ENCODE results near the gene ZNF320.
A peak's percentile ranks its signal among the peaks of the same experiment; 100 is the strongest.
"Not testable (repeated sequence)": the region's sequence is repeated elsewhere in the genome, so short reads cannot be mapped to it uniquely, and the experiment has no call there.

Gene ZNF320

DNA sequence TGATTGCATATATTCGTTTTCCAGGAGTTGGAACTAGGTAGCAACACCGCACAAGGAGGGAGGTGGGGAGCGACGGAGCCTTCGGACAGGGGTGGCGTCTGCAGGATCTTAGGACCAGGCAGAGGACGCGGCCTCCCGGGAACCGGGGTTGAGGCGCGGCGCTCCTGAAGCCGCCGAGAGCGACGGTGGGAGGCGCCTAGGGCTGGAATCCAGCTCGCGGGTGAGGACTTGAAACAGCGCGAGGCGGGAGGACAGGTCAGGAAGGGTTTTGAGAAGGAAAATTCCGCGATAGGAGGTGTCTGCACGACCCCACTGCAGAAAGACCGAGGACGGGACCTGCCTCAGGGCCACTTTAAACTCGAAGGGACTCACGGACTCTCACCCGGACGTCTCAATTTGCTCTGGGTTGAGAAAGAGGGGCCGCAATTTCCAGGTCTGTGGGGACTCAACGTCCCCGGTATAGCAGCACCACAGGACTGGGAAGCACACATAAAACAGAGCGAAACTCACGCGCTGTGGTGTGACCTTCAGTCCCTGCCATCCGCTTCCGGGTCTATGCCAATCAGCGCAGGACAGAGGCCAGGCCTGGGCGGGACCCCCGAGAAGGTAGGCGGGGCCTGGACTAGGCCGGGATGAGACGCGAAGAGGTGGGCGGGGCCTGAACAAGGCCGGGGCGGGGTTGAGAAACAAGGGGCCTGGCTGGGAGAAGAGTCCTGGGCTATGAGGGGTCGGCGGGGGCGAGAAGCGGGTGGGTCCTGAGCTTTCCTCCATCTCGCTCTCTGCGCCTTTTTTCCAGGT, at the start of gene ZNF320:
ZNF320 (minus strand) TSS at position 498 of the 798 bp plus-strand sequence. CDS start 7,380 bp downstream, outside the sequence.
- Mint-ChIP-seq H3K9me3 (peaks cover 19% of the 10 kb centered on the region), H3K36me3 (ENCODE audit: low read depth) (peaks cover 24% of the 10 kb centered on the region), H3K27me3 (no peaks in the 10 kb centered on the region), H3K27ac (peak within 1 kb of the TSS; percentile 87), H3K4me1 (ENCODE audit: low read depth) (peaks cover 15% of the 10 kb centered on the region), H3K4me3 (peak within 1 kb of the TSS; percentile 85)

DNA sequence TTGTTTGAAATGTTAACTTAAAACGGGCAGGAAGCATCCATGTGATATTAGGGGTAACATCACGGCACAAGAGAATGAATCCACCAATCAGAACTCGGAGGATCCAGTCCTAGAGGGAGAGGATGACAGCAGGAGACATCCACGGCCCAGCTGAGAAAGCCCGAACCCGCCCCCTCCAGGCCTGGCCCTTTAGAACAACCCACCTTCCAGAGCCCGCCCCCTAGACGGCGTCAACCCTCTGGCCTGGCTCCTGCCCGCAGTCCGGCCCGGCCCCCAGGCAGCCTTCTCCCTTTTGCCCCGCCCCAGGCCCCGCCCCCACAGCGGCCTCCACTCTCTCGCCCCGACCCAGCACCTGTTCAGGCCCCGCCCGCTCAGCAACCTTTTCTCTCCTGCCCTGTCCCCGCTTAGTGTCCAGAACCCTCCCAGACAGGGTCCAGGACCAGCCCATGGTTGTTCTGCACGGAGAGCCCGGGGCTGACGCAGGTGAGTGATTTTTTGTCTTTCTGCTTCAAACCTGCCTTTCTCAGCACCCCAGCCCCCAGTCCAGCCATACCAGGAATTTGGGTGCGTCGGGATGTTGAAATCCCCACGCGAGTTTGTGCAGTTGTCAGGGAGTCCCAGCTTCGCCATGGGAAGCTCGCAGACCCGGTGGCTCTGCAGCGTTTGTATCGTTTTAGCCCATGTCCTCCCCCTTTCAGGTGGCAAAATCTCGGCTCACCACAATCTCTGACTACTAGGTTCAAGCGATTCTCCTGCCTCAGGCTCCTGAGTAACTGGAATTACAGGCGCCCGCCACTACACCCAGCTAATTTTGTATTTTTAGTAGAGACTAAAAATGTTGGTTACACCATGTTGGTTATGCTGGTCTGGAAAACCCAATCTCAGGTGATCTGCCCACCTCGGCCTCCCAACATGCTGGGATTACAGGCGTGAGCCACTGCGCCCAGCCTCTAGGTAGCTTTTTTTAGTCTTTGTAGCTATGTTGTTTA, 49.2 kb upstream of the ZNF320 start:
- peaks cover 7% of the 10 kb centered on the region for H3K4me1 Mint-ChIP-seq (ENCODE audit: low read depth)
- H3K27me3 Mint-ChIP-seq, result no peaks in the 10 kb centered on the region
- peaks cover 37% of the 10 kb centered on the region for H3K9me3 Mint-ChIP-seq
- no peak overlapping the region for H3K4me3 Mint-ChIP-seq
- H3K27ac Mint-ChIP-seq, result no peak overlapping the region
- peaks cover 52% of the 10 kb centered on the region for H3K36me3 Mint-ChIP-seq (ENCODE audit: low read depth)

DNA sequence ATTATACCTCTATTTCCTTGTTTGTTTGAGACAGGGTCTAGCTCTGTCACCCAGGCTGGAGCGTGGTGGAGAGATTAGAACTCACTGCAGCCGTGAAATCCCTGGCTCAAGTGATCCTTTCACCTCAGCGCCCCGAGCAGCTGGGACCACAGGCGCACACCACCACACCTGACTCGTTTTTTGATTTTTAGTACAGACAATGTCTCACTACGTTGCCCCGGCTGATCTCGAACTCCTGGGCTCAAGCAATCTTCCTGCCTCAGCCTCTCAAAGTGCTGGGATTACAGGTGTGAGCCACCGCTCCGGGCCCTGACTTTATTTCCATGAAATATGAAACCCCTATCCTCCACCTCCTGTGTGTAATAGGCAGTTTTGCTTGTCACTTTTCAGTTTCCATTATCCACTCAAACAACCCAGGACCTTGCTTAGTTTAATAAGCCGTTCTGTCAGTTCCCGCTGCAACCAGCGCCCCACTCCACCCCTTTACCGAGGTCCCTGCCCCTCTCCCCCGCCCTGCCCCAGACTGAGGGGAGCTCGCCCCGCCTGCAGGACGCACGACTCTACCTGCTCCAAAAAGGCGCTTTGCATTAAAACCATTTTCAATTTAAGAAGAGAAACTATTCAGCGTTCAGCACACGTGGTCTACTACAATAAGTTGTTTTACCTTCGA, 48.4 kb upstream of the ZNF320 start:
- Mint-ChIP-seq H3K27me3 (no peaks in the 10 kb centered on the region), H3K9me3 (peaks cover 35% of the 10 kb centered on the region), H3K4me1 (ENCODE audit: low read depth) (peaks cover 12% of the 10 kb centered on the region), H3K27ac (no peak overlapping the region), H3K36me3 (ENCODE audit: low read depth) (peaks cover 50% of the 10 kb centered on the region), H3K4me3 (no peak overlapping the region)

- peaks cover 26% of the 10 kb centered on the region for H3K9me3 Mint-ChIP-seq
- peaks cover 41% of the 10 kb centered on the region for H3K36me3 Mint-ChIP-seq (ENCODE audit: low read depth)
- not testable (repeated sequence) for H3K27ac Mint-ChIP-seq, H3K27me3 Mint-ChIP-seq, H3K4me3 Mint-ChIP-seq
- peaks cover 12% of the 10 kb centered on the region for H3K4me1 Mint-ChIP-seq (ENCODE audit: low read depth)
Observed at GRCh38 chr19:52944703-52945493, 47.5 kb upstream of the ZNF320 start.

- H3K4me3 Mint-ChIP-seq, result no peak overlapping the region
Observed at GRCh38 chr19:52943884-52944643, 46.6 kb upstream of the ZNF320 start.

GRCh38 chr19:52943134-52943883, 45.9 kb upstream of the ZNF320 start:
- Mint-ChIP-seq H3K9me3 (peaks cover 24% of the 10 kb centered on the region), H3K4me3 (peak overlapping the region; percentile 94), H3K27me3 (no peaks in the 10 kb centered on the region), H3K27ac (no peak overlapping the region), H3K4me1 (ENCODE audit: low read depth) (peaks cover 23% of the 10 kb centered on the region), H3K36me3 (ENCODE audit: low read depth) (peaks cover 42% of the 10 kb centered on the region)

More at GRCh38 chr19:52943884-52944643, 46.6 kb upstream of the ZNF320 start:
- Mint-ChIP-seq H3K27me3 (no peaks in the 10 kb centered on the region), H3K27ac (no peak overlapping the region), H3K4me1 (ENCODE audit: low read depth) (peaks cover 16% of the 10 kb centered on the region), H3K36me3 (ENCODE audit: low read depth) (peaks cover 34% of the 10 kb centered on the region), H3K9me3 (peaks cover 19% of the 10 kb centered on the region)

- Mint-ChIP-seq H3K27me3 (no peaks in the 10 kb centered on the region), H3K4me3 (peak overlapping the region; percentile 94), H3K36me3 (ENCODE audit: low read depth) (peaks cover 41% of the 10 kb centered on the region), H3K27ac (peak overlapping the region; percentile 95), H3K9me3 (peaks cover 20% of the 10 kb centered on the region), H3K4me1 (ENCODE audit: low read depth) (peaks cover 25% of the 10 kb centered on the region)
Observed at GRCh38 chr19:52942386-52943133, 45.1 kb upstream of the ZNF320 start.

GRCh38 chr19:52941941-52942385, 44.5 kb upstream of the ZNF320 start:
- Mint-ChIP-seq H3K36me3 (ENCODE audit: low read depth) (peaks cover 44% of the 10 kb centered on the region), H3K4me1 (ENCODE audit: low read depth) (peaks cover 25% of the 10 kb centered on the region), H3K4me3 (peak overlapping the region; percentile 94), H3K27ac (peak overlapping the region; percentile 95), H3K9me3 (peaks cover 22% of the 10 kb centered on the region), H3K27me3 (no peaks in the 10 kb centered on the region)

DNA sequence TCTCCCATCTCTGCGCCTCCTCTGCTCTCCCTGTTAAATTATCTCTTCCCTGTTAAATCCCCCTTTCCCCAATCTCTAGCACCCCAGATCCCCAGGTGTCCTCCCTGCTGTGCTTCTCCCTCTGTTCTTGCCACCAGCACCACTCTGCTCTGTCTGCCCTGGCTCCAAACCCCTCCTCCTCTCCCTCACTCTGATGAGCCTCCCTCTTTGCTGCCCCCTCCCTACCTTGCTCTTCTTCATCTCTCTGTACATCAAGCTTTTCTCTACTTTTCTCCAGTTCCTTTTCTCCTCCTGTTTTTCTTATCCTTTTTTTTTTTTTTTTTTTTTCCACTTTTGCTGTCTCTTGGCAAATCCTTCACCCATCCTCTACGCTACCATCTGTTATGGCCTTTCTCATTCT, 44.1 kb upstream of the ZNF320 start:
- Mint-ChIP-seq H3K36me3 (ENCODE audit: low read depth) (peaks cover 48% of the 10 kb centered on the region), H3K4me1 (ENCODE audit: low read depth) (peaks cover 27% of the 10 kb centered on the region), H3K4me3 (peak overlapping the region; percentile 94), H3K27ac (peak overlapping the region; percentile 95), H3K9me3 (peaks cover 27% of the 10 kb centered on the region)
- not testable (repeated sequence) for H3K27me3 Mint-ChIP-seq

DNA sequence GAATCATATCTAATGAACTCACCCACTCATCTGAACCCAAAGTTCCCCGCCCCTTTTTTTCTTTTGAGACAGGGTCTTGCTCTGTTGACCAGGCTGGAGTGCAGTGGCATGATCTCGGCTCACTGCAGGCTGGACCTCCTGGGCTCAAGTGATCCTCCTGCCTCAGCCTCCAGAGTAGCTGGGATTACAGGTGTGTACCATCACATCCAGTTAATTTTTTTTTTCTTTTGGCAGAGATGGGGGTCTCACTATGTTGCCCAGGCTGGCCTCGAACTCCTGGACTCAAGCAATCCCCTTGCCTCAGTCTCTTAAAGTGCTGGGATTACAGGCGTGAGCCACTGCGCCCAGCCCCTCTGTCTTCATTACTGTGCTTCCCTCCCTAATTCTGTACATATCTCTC, 43.5 kb upstream of the ZNF320 start:
- H3K9me3 Mint-ChIP-seq, result peaks cover 33% of the 10 kb centered on the region
- peaks cover 51% of the 10 kb centered on the region for H3K36me3 Mint-ChIP-seq (ENCODE audit: low read depth)
- peak overlapping the region; percentile 94 for H3K4me3 Mint-ChIP-seq
- H3K27ac Mint-ChIP-seq, H3K27me3 Mint-ChIP-seq: not testable (repeated sequence)
- H3K4me1 Mint-ChIP-seq (ENCODE audit: low read depth), result peaks cover 31% of the 10 kb centered on the region

DNA sequence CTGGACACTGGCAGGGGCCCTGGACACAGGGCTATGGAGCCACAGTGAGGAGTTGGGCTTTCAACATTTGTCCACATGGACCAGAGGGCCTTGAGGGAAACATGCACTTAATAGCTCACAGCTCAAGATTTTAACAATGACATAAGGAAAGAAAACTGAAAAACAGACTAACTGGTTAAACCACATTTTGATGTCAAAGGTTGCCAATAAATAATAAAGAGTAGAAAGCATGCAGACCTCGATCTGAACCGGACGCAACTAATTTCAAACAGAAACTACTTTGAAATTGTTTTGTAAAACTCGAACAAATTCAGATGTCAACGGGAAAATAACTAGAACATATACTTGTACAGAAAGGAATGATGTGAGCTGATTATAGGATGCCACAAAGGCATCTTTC, 41.3 kb upstream of the ZNF320 start:
- H3K4me3 Mint-ChIP-seq, result no peak overlapping the region
- H3K36me3 Mint-ChIP-seq (ENCODE audit: low read depth), result peaks cover 57% of the 10 kb centered on the region
- peak overlapping the region; percentile 36 for H3K27ac Mint-ChIP-seq
- peaks cover 32% of the 10 kb centered on the region for H3K4me1 Mint-ChIP-seq (ENCODE audit: low read depth)
- peaks cover 22% of the 10 kb centered on the region for H3K9me3 Mint-ChIP-seq
- no peaks in the 10 kb centered on the region for H3K27me3 Mint-ChIP-seq

DNA sequence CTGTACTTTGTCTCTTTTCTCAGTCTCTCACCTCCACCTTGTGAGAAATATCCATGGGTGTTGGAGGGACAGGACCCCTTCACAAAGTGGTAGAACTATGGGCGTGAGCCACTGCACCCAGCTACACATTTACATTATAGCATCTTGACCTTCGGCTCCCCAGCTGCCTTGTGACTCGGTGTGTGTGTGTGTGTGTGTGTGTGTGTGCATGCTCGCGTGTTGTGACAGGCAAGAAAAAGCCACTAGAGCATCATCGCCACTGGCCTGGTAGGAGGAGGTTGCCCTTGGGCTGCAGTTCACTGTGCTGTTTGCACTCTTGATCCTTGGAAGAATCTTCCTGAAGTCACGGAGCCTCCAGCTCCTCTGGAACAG, 39.5 kb upstream of the ZNF320 start:
- Mint-ChIP-seq H3K27ac (no peak overlapping the region), H3K9me3 (peaks cover 31% of the 10 kb centered on the region), H3K36me3 (ENCODE audit: low read depth) (peaks cover 67% of the 10 kb centered on the region), H3K27me3 (no peaks in the 10 kb centered on the region), H3K4me3 (no peak overlapping the region), H3K4me1 (ENCODE audit: low read depth) (peaks cover 28% of the 10 kb centered on the region)

Data from stimulated activated naive CD8-positive, alpha-beta T cell treated with anti-CD3 and anti-CD28 coated beads, Interleukin-15, Interleukin-2, amounts not matched to agents 100 ng/mL and 50 ng/mL, for 24 hours (primary cell).